22Rv1 (cell line): ENCODE measurements around the gene SKA2.

Source experiments
- H3K27ac ChIP-seq: fragments of 450-650 bp; 2 replicates; pipeline ENCODE4 v1.5.1; 2017
- CTCF ChIP-seq: fragments of 450-650 bp; IDR thresholded peaks from 2 replicates; pipeline ENCODE4 v1.5.1; 2017; ENCODE audit warnings: mild to moderate bottlenecking
- ZFX ChIP-seq: fragments of 450-650 bp; IDR thresholded peaks from 2 replicates; pipeline ENCODE4 v1.6.1; 2017; ENCODE audit warnings: antibody characterized with exemption, borderline replicate concordance

SKA2 gene

GRCh38 chr17:59111539-59111938 lies 43.4 kb downstream of the SKA2 start:
- TF ChIP-seq ZFX = no peak
- no peak for TF ChIP-seq CTCF

GRCh38 chr17:59110973-59111372 lies 44.0 kb downstream of the SKA2 start:
- TF ChIP-seq CTCF (no peak), ZFX (no peak)
- no peak overlapping the region for H3K27ac ChIP-seq

More at GRCh38 chr17:59111539-59111938, 43.4 kb downstream of the SKA2 start:
- H3K27ac ChIP-seq = no peak overlapping the region

GRCh38 chr17:59108400-59109102 lies 46.4 kb downstream of the SKA2 start:
- no peak for TF ChIP-seq ZFX
- no peak for TF ChIP-seq CTCF
- peak overlapping the region; percentile 95 for H3K27ac ChIP-seq

GRCh38 chr17:59107306-59107670 lies 47.7 kb downstream of the SKA2 start:
- TF ChIP-seq ZFX (no peak), CTCF (no peak)
- H3K27ac ChIP-seq = peak overlapping the region; percentile 95

- TF ChIP-seq CTCF (no peak; the same call in 1 of the 2 replicates), ZFX (no peak)
- H3K27ac ChIP-seq = peak within 1 kb of the TSS; percentile 95
Observed at GRCh38 chr17:59106463-59107305, 48.3 kb downstream of the SKA2 start, which contains the start of gene TRIM37. Gene TRIM37, minus strand, starts transcription at chr17:59106880. Its CDS starts 419 bp downstream, at chr17:59106461.

- peak overlapping the region; percentile 95 for H3K27ac ChIP-seq
- TF ChIP-seq CTCF (no peak), ZFX (no peak)
Observed at GRCh38 chr17:59105852-59106462, 49.0 kb downstream of the SKA2 start.
